H1 (cell line): Measurements from ENCODE around the gene ACTR8. TPM values are rescaled to one million over a fixed set of nuclear protein-coding genes. Genes with fewer than 3 reads are reported as not detected.

Source experiments
- CHD7 ChIP-seq: fragments of 300-600 bp; sonication (generic); IDR thresholded peaks from 2 replicates; pipeline ENCODE4 v1.7.1; 2012; ENCODE audit warnings: low read length, moderate library complexity, mild to moderate bottlenecking, inconsistent platforms; ENCODE audit not compliant: insufficient replicate concordance
- PHF8 ChIP-seq: fragments of 200-600 bp; sonication (generic); conservative IDR thresholded peaks from 2 replicates; pipeline ENCODE4 v1.7.1; 2012; ENCODE audit warnings: low read depth, mild to moderate bottlenecking, inconsistent platforms, low read length, moderate library complexity
- polyA plus RNA-seq, 7 experiments: library from polyadenylated mRNA; depleted of rRNA in 3 of 7; stranded (reverse) in 5 of 7; unstranded in 2 of 7; fragments of >200 nt in 5 of 7; fragments of 200-250 nt in 2 of 7; gene quantifications; 1 replicate in 5 of 7; 2 replicates in 1 of 7; 4 replicates in 1 of 7; pipeline versions ENCODE4 v1.2.1 to v1.2.3, GENCODE V29; 2011 to 2013; ENCODE audit warnings: missing spikeins in 2 of 7, mixed read lengths in 2 of 7
- total RNA-seq: library from RNA; stranded (reverse); fragmentation: NEBNext Ultra II Directional; extraction: Animal tissue kit (Norgen Biotek cat#: 25700); gene quantifications from 2 replicates; pipeline ENCODE4 v1.2.1, GENCODE V29; 2021

ACTR8 gene
- total and polyA plus RNA-seq, 2 of the 8 experiments (the other 6 are each of a cell fraction or from before 2014, with no cell fraction given) = 8.3 to 26.9 TPM

GRCh38 chr3:53885239-53885638 lies 3.3 kb upstream of the ACTR8 start (continued):
- TF ChIP-seq CHD7 (no peak), PHF8 (no peak)
